OCI-LY7 (cell line): Measurements from ENCODE around the gene TRIM27. TPM values are rescaled to one million over a fixed set of nuclear protein-coding genes. Genes with fewer than 3 reads are reported as not detected.
A peak's percentile ranks its signal among the peaks of the same experiment; 100 is the strongest.

Experiments used
- BruUV-seq: library from RNA; stranded (reverse); fragments of 400-500 nt; replicated peaks from 2 replicates; lab custom pipeline; 2021; lab: Mats Ljungman, UMichigan
- CTCF ChIA-PET: fragments of 300-600 bp; sonication (Branson Sonifier 250); formaldehyde crosslinking; loops from one replicate; lab custom pipeline; 2022; ENCODE audit warnings: antibody characterized with exemption; ENCODE audit not compliant: unreplicated experiment; lab: Charles Lee
- POLR2A ChIA-PET: fragments of 300-600 bp; sonication (Branson Sonifier 250); formaldehyde crosslinking; loops from one replicate; lab custom pipeline; 2022; ENCODE audit warnings: antibody characterized with exemption; lab: Charles Lee
- DNase-seq: peaks from one replicate; pipeline ENCODE4 v3.0.0-alpha.2; 2015; ENCODE audit warnings: low spot score
- H2AFZ ChIP-seq: fragments of 200-600 bp; sonication (generic), shearing (Covaris generic); 2 replicates; pipeline ENCODE4 v1.6.1; 2014; ENCODE audit warnings: mild to moderate bottlenecking, antibody characterized with exemption, low read length, moderate library complexity
- H3K27ac ChIP-seq: fragments of 200-600 bp; sonication (generic); 2 replicates; pipeline ENCODE4 v1.5.1; 2014; ENCODE audit warnings: mixed run types, low read depth, mild to moderate bottlenecking, moderate library complexity, low read length, inconsistent platforms; ENCODE audit not compliant: poor library complexity, severe bottlenecking
- H3K36me3 ChIP-seq: fragments of 200-600 bp; sonication (generic); 2 replicates; pipeline ENCODE4 v1.6.1; 2014; ENCODE audit warnings: mild to moderate bottlenecking, antibody characterized with exemption, low read length, moderate library complexity, mixed read lengths; ENCODE audit not compliant: insufficient read depth
- H3K4me1 ChIP-seq: fragments of 200-600 bp; sonication (generic); 2 replicates; pipeline ENCODE4 v1.5.1; 2014; ENCODE audit warnings: mild to moderate bottlenecking, low read length; ENCODE audit not compliant: insufficient read depth, poor library complexity, severe bottlenecking
- H3K4me2 ChIP-seq: fragments of 200-600 bp; sonication (generic); 2 replicates; pipeline ENCODE4 v1.6.1; 2014; ENCODE audit warnings: mild to moderate bottlenecking, low read length
- H3K4me3 ChIP-seq: fragments of 200-600 bp; sonication (generic); 2 replicates; pipeline ENCODE4 v1.5.1; 2014; ENCODE audit warnings: mild to moderate bottlenecking, low read depth, low read length; ENCODE audit not compliant: poor library complexity, severe bottlenecking
- H3K79me2 ChIP-seq: fragments of 200-600 bp; sonication (generic); 2 replicates; pipeline ENCODE4 v1.6.1; 2016; ENCODE audit warnings: low read depth, mild to moderate bottlenecking, low read length, moderate library complexity, mixed read lengths; ENCODE audit not compliant: insufficient read depth
- H3K9me2 ChIP-seq: fragments of 200-600 bp; sonication (generic); 2 replicates; pipeline ENCODE4 v1.6.1; 2016; ENCODE audit warnings: mild to moderate bottlenecking, low read length, mixed read lengths; ENCODE audit not compliant: insufficient read depth
- H3K9me3 ChIP-seq: fragments of 200-600 bp; sonication (generic); 2 replicates; pipeline ENCODE4 v1.6.1; 2014; ENCODE audit warnings: mild to moderate bottlenecking, mixed run types, low read length, mixed read lengths
- H4K20me1 ChIP-seq: fragments of 200-600 bp; sonication (generic); 2 replicates; pipeline ENCODE4 v1.6.1; 2014; ENCODE audit warnings: mild to moderate bottlenecking, antibody characterized with exemption, low read length, moderate library complexity, mixed read lengths; ENCODE audit not compliant: insufficient read depth
- CTCF ChIP-seq: fragments of 200-600 bp; sonication (generic); conservative IDR thresholded peaks from 2 replicates; pipeline ENCODE4 v1.5.1; 2014; ENCODE audit warnings: mild to moderate bottlenecking, antibody characterized with exemption, low read length, moderate library complexity, mixed read lengths
- EZH2phosphoT487 ChIP-seq: fragments of 200-600 bp; sonication (generic); IDR thresholded peaks from 2 replicates; pipeline ENCODE4 v1.6.1; 2018; ENCODE audit warnings: low read depth, borderline replicate concordance, mild to moderate bottlenecking, mixed run types, antibody characterized with exemption, low read length, moderate library complexity, mixed read lengths
- intact Hi-C: fragments of 100-400 bp; cut with micrococcal nuclease; formaldehyde crosslinking; loops from one replicate; pipeline ENCODE4 v1.10.0; 2022; ENCODE audit not compliant: unreplicated experiment
- total RNA-seq, 2 experiments: library from RNA; depleted of rRNA in 1 of 2; stranded (reverse); fragments of >200 nt in 1 of 2; shearing (Covaris generic) in 1 of 2; gene quantifications; 2 replicates each; pipeline ENCODE4 v1.2.3, GENCODE V29; 2014 to 2022

The TRIM27 gene
- total RNA-seq, 2 experiments from 2014 or later = 112 to 130 TPM

- Histone ChIP-seq H3K4me1 (peaks cover 35% of the 10 kb centered on the region), H3K4me2 (0 out of 2 replicates have a peak overlapping the region, but pooled peaks have one; percentile 97), H4K20me1 (no peaks in the 10 kb centered on the region), H2AFZ (no peak overlapping the region), H3K36me3 (peaks cover 49% of the 10 kb centered on the region), H3K9me2 (no peaks in the 10 kb centered on the region), H3K27ac (peak overlapping the region; percentile 92), H3K9me3 (no peaks in the 10 kb centered on the region), H3K79me2 (no peaks in the 10 kb centered on the region), H3K4me3 (no peak overlapping the region)
- DNase-seq = no peak
- ChIA-PET CTCF (no interaction called here), POLR2A (interaction anchor here (1.0 to 1.7 kb wide), 3 partner anchors 11 to 24 kb away, joined by 3 to 7 read pairs (median 3); partner anchors contain the start of gene TRIM27)
- BruUV-seq = no TSS peak
- TF ChIP-seq CTCF = peak; percentile 55
- no peak for TF ChIP-seq EZH2phosphoT487
- intact Hi-C loops = no loop called here
Measured at GRCh38 chr6:28898710-28898965, 25.1 kb downstream of the TRIM27 start.

- CTCF ChIA-PET = no interaction called here
- Histone ChIP-seq H3K4me2 (peak overlapping the region; percentile 97), H3K9me2 (no peaks in the 10 kb centered on the region), H3K27ac (peak overlapping the region; percentile 92), H3K9me3 (no peaks in the 10 kb centered on the region), H3K4me1 (peaks cover 35% of the 10 kb centered on the region), H3K36me3 (peaks cover 36% of the 10 kb centered on the region), H2AFZ (peak overlapping the region; percentile 87; the same call in 1 of the 2 replicates), H3K4me3 (peak overlapping the region; percentile 92), H3K79me2 (no peaks in the 10 kb centered on the region), H4K20me1 (no peaks in the 10 kb centered on the region)
- BruUV-seq = no TSS peak
- intact Hi-C loops = loop anchor here (1.0 to 2.0 kb wide), 2 partner anchors 25 to 120 kb away; partner anchors contain the start of gene TRIM27
- no peak for TF ChIP-seq CTCF
- no peak for TF ChIP-seq EZH2phosphoT487
- POLR2A ChIA-PET = interaction anchor here (0.6 to 1.3 kb wide), 5 partner anchors 18 to 168 kb away, joined by 3 to 7 read pairs (median 3); no protein-coding TSS in a partner anchor
- no peak for DNase-seq
Measured at GRCh38 chr6:28897369-28897745, 26.4 kb downstream of the TRIM27 start.

GRCh38 chr6:28896505-28897368, 27.0 kb downstream of the TRIM27 start:
- H3K9me3 ChIP-seq = no peaks in the 10 kb centered on the region
- H3K9me2 ChIP-seq = no peaks in the 10 kb centered on the region
- ChIA-PET CTCF (no interaction called here), POLR2A (interaction anchor here (0.6 to 3.5 kb wide), 7 partner anchors 19 to 168 kb away, joined by 3 to 55 read pairs (median 3); no protein-coding TSS in a partner anchor)
- peak; percentile 79 for DNase-seq
- H3K27ac ChIP-seq = peak overlapping the region; percentile 92
- peaks cover 32% of the 10 kb centered on the region for H3K4me1 ChIP-seq
- peak overlapping the region; percentile 92 for H3K4me3 ChIP-seq
- H3K79me2 ChIP-seq = no peaks in the 10 kb centered on the region
- no peaks in the 10 kb centered on the region for H4K20me1 ChIP-seq
- H2AFZ ChIP-seq = peak overlapping the region; percentile 87
- H3K4me2 ChIP-seq = peak overlapping the region; percentile 97
- BruUV-seq = TSS peak; percentile 95
- TF ChIP-seq EZH2phosphoT487 (no peak), CTCF (peak; percentile 61)
- H3K36me3 ChIP-seq = peaks cover 30% of the 10 kb centered on the region
- intact Hi-C loops = loop anchor here (1.0 to 2.0 kb wide), 7 partner anchors 20 to 121 kb away; partner anchors contain the start of gene TRIM27
